ENCODE results near the gene GDPD5. TPM values are rescaled to one million over a fixed set of nuclear protein-coding genes. Genes with fewer than 3 reads are reported as not detected.

The GDPD5 gene
- total and polyA plus RNA-seq, 2 donors (not counting 1 experiment from before 2014, with no cell fraction given) = 59.1 to 102 TPM

DNA sequence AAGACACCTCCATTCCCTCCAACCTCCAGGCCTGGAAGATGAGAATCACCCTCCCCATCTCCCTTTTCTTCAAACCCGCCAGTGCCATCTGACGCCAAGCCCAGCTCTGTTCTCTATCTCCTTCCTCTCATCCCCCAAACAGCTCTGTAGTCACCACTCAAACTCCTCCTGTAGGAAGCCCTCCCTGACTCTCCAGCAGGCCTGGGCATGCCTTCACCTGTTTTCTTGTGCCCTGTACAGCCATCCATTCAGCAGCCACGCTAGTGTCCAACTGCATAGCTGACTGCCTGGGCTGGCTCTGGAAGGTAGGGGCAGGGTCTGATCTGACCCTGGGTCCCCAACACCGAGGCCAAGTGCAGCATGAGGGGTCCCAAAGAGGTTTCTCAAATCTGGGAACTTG is 25.0 kb downstream of the GDPD5 start:
- Histone ChIP-seq H2AFZ (ENCODE audit: insufficient read depth, low read depth, low read length, poor library complexity, severe bottlenecking) (no peak overlapping the region), H3K36me3 (replicated peaks in 1 of 2; ENCODE audit: control extremely low read depth in 1 of 2, control insufficient read depth in 1 of 2, extremely low read depth in 1 of 2, insufficient read depth in 2 of 2, low read length in 1 of 2) (no peaks in the 10 kb centered on the region), H3K4me1 (ENCODE audit: control insufficient read depth in 2 of 2, insufficient read depth in 2 of 2, low read length in 2 of 2) (peaks cover 0 to 21% of the 10 kb centered on the region in 2 donors), H3K9me3 (ENCODE audit: control extremely low read depth in 1 of 3, control insufficient read depth in 2 of 3, insufficient read depth in 1 of 3, low read length in 2 of 3) (no peaks in the 10 kb centered on the region), H3K27me3 (replicated peaks in 1 of 4; ENCODE audit: control extremely low read depth in 1 of 4, control insufficient read depth in 3 of 4, insufficient read depth in 4 of 4, low read length in 3 of 4) (no peaks in the 10 kb centered on the region), H4K20me1 (ENCODE audit: control insufficient read depth, insufficient read depth, low read length, poor library complexity, severe bottlenecking) (no peaks in the 10 kb centered on the region), H3K4me2 (replicated peaks; ENCODE audit: low read depth, low read length, poor library complexity, severe bottlenecking) (no peak overlapping the region), H3K9ac (ENCODE audit: low read length) (no peak overlapping the region), H3K4me3 (ENCODE audit: control extremely low read depth in 1 of 5, extremely low read depth in 1 of 5, insufficient read depth in 1 of 5, low read depth in 2 of 5, low read length in 4 of 5) (no peak overlapping the region), H3K79me2 (ENCODE audit: control insufficient read depth, insufficient read depth, low read length) (no peaks in the 10 kb centered on the region), H3K27ac (ENCODE audit: low read length in 2 of 2) (no peak overlapping the region)
- H3K4me3 Mint-ChIP-seq = no peak overlapping the region
- CTCF ChIA-PET = no interaction called here
- peaks cover 28% of the 10 kb centered on the region for H3K4me1 Mint-ChIP-seq
- no peak overlapping the region for H3K27ac Mint-ChIP-seq
- intact Hi-C loops (cut with micrococcal nuclease) = no loop called here
- 94% methylated on average over 4 of the region's 4 CpGs for WGBS (ENCODE audit: insufficient coverage)
- no peaks in the 10 kb centered on the region for H3K27me3 Mint-ChIP-seq
- TF ChIP-seq EZH2 (IDR thresholded peaks at IDR 0.05; ENCODE audit: borderline replicate concordance, insufficient read depth, low read depth, low read length, poor library complexity, severe bottlenecking) = no peak
- TF ChIP-seq, protein P1, sequence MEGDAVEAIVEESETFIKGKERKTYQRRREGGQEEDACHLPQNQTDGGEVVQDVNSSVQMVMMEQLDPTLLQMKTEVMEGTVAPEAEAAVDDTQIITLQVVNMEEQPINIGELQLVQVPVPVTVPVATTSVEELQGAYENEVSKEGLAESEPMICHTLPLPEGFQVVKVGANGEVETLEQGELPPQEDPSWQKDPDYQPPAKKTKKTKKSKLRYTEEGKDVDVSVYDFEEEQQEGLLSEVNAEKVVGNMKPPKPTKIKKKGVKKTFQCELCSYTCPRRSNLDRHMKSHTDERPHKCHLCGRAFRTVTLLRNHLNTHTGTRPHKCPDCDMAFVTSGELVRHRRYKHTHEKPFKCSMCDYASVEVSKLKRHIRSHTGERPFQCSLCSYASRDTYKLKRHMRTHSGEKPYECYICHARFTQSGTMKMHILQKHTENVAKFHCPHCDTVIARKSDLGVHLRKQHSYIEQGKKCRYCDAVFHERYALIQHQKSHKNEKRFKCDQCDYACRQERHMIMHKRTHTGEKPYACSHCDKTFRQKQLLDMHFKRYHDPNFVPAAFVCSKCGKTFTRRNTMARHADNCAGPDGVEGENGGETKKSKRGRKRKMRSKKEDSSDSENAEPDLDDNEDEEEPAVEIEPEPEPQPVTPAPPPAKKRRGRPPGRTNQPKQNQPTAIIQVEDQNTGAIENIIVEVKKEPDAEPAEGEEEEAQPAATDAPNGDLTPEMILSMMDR (IDR thresholded peaks at IDR 0.05) = no peak
- ATAC-seq (ENCODE audit: low read depth) = no peak
- H3K9me3 Mint-ChIP-seq (ENCODE audit: insufficient read depth) = no peaks in the 10 kb centered on the region
- POLR2A ChIA-PET = interaction anchor here (0.5 kb wide), 1 partner anchor 25 kb away, joined by 3 read pairs; the partner anchor contains the start of gene GDPD5
- no peak for DNase-seq

DNA sequence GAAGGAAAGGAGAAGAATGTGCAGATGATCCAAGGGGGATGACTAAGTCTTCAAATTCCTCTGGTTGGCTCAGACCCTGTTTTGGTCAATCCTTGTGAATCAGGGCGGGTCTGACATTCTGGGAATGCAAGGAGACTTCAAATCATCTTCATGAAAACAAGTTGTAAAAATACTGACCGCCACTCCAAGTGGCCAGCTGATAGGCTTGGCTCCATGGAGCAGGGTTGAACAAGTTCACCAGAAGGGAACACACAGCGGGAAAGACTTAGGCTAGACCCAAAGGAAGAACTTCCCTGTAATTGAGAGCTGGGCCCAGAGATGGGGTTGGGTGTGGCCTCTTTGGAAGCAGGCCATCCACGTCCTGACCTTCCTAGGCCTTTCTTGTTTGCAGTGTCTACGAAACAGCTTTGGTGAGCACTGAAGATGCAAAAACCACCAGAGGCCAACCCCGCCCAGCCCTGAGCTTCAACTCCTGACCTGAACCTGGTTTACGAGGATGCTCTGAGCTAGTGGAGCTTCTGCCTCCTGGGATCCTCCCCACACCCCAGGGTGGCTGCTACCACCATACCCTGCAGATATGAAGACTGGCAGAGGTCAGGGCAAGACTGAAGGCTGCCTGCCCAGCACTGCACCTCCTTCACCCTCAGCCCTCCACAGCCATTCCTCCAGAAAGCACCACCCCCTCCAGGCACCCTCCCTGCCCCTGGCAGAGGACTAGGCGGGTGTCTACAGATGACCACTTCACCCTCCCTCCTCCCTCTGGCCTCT is 26.1 kb downstream of the GDPD5 start:
- no peaks in the 10 kb centered on the region for H3K9me3 Mint-ChIP-seq (ENCODE audit: insufficient read depth)
- intact Hi-C loops (cut with micrococcal nuclease) = no loop called here
- WGBS (ENCODE audit: insufficient coverage) = 89% methylated on average over 8 of the region's 8 CpGs
- ChIA-PET CTCF (interaction anchor here (1.4 to 1.5 kb wide), 2 partner anchors 26 to 34 kb away, joined by 4 to 7 read pairs; partner anchors contain the start of gene GDPD5), POLR2A (interaction anchor here (0.6 kb wide), 1 partner anchor 41 kb away, joined by 4 read pairs; no protein-coding TSS in a partner anchor)
- H3K36me3 ChIP-seq (replicated peaks in 1 of 2; ENCODE audit: control extremely low read depth in 1 of 2, control insufficient read depth in 1 of 2, extremely low read depth in 1 of 2, insufficient read depth in 2 of 2, low read length in 1 of 2) = no peaks in the 10 kb centered on the region
- no peak for TF ChIP-seq EZH2 (IDR thresholded peaks at IDR 0.05; ENCODE audit: borderline replicate concordance, insufficient read depth, low read depth, low read length, poor library complexity, severe bottlenecking)
- TF ChIP-seq, protein P1 (IDR thresholded peaks at IDR 0.05) = no peak
- no peaks in the 10 kb centered on the region for H3K27me3 Mint-ChIP-seq
- no peak overlapping the region for H2AFZ ChIP-seq (ENCODE audit: insufficient read depth, low read depth, low read length, poor library complexity, severe bottlenecking)
- H3K9me3 ChIP-seq (ENCODE audit: control extremely low read depth in 1 of 3, control insufficient read depth in 2 of 3, insufficient read depth in 1 of 3, low read length in 2 of 3) = no peaks in the 10 kb centered on the region
- no peak overlapping the region for H3K27ac Mint-ChIP-seq
- H3K27me3 ChIP-seq (replicated peaks in 1 of 4; ENCODE audit: control extremely low read depth in 1 of 4, control insufficient read depth in 3 of 4, insufficient read depth in 4 of 4, low read length in 3 of 4) = no peaks in the 10 kb centered on the region
- H3K79me2 ChIP-seq (ENCODE audit: control insufficient read depth, insufficient read depth, low read length) = no peaks in the 10 kb centered on the region
- ATAC-seq (ENCODE audit: low read depth) (no peak), DNase-seq (no peak)
- no peak overlapping the region for H3K9ac ChIP-seq (ENCODE audit: low read length)
- no peak overlapping the region for H3K4me3 ChIP-seq (ENCODE audit: control extremely low read depth in 1 of 5, extremely low read depth in 1 of 5, insufficient read depth in 1 of 5, low read depth in 2 of 5, low read length in 4 of 5)
- peaks cover 25% of the 10 kb centered on the region for H3K4me1 Mint-ChIP-seq
- peaks cover 0 to 21% of the 10 kb centered on the region in 2 donors for H3K4me1 ChIP-seq (ENCODE audit: control insufficient read depth in 2 of 2, insufficient read depth in 2 of 2, low read length in 2 of 2)
- H3K27ac ChIP-seq (ENCODE audit: low read length in 2 of 2) = no peak overlapping the region
- no peak overlapping the region for H3K4me3 Mint-ChIP-seq
- no peak overlapping the region for H3K4me2 ChIP-seq (replicated peaks; ENCODE audit: low read depth, low read length, poor library complexity, severe bottlenecking)
- no peaks in the 10 kb centered on the region for H4K20me1 ChIP-seq (ENCODE audit: control insufficient read depth, insufficient read depth, low read length, poor library complexity, severe bottlenecking)
